Liver (tissue), 9 donors: ENCODE measurements around the gene NOP9. TPM values are rescaled to one million over a fixed set of nuclear protein-coding genes. Genes with fewer than 3 reads are reported as not detected.

Experiments used
- DNase-seq: peaks from one replicate; pipeline ENCODE4 v3.0.0-alpha.2; 2017; ENCODE audit warnings: low spot score
- H3K27ac ChIP-seq, 2 donors: one replicate each; pipeline ENCODE4 v1.7.0; 2013; ENCODE audit warnings: inconsistent platforms in 2 of 2, low read length in 2 of 2, control low read depth in 1 of 2, low read depth in 1 of 2, mild to moderate bottlenecking in 1 of 2
- H3K27me3 ChIP-seq, 4 donors: one replicate each; pipeline versions ENCODE4 v1.6.1 to v1.7.0; 2013; ENCODE audit warnings: low read length in 3 of 4, inconsistent platforms in 1 of 4, mild to moderate bottlenecking in 1 of 4, moderate library complexity in 1 of 4; ENCODE audit not compliant: control insufficient read depth in 4 of 4, insufficient read depth in 4 of 4
- H3K36me3 ChIP-seq, 4 donors: one replicate each; pipeline versions ENCODE4 v1.6.1 to v1.7.0; 2013; ENCODE audit warnings: low read length in 3 of 4, mild to moderate bottlenecking in 3 of 4, low read depth in 1 of 4, moderate library complexity in 1 of 4; ENCODE audit not compliant: control insufficient read depth in 4 of 4, insufficient read depth in 3 of 4
- H3K4me1 ChIP-seq, 4 donors: one replicate each; pipeline versions ENCODE4 v1.6.1 to v1.7.0; 2013; ENCODE audit warnings: low read length in 3 of 4, mild to moderate bottlenecking in 3 of 4, moderate library complexity in 1 of 4; ENCODE audit not compliant: control insufficient read depth in 4 of 4, insufficient read depth in 4 of 4
- H3K4me3 ChIP-seq, 3 donors: one replicate each; pipeline versions ENCODE4 v1.6.1 to v1.7.0; 2013; ENCODE audit warnings: low read length in 3 of 3, control low read depth in 1 of 3, low read depth in 1 of 3, mild to moderate bottlenecking in 1 of 3
- H3K9ac ChIP-seq, 2 donors: one replicate each; pipeline ENCODE4 v1.7.0; 2013; ENCODE audit warnings: low read length in 2 of 2, mild to moderate bottlenecking in 2 of 2, moderate library complexity in 2 of 2, control low read depth in 1 of 2, low read depth in 1 of 2
- H3K9me3 ChIP-seq, 4 donors: one replicate each; pipeline versions ENCODE4 v1.6.1 to v1.7.0; 2013; ENCODE audit warnings: low read length in 3 of 4; ENCODE audit not compliant: control insufficient read depth in 4 of 4
- CTCF ChIP-seq: fragments of 150-350 bp; IDR thresholded peaks from 2 replicates; pipeline ENCODE4 v1.5.1; 2017; ENCODE audit warnings: improper control_type of control experiment, low read depth, low read length; ENCODE audit not compliant: missing input control
- EGR1 ChIP-seq, 2 donors: IDR thresholded peaks; 2 replicates each; pipeline ENCODE4 v1.6.1; 2016 to 2018; ENCODE audit warnings: antibody characterized with exemption in 2 of 2, low read depth in 2 of 2
- FOXA1 ChIP-seq: IDR thresholded peaks from 2 replicates; pipeline ENCODE4 v1.6.1; 2016; ENCODE audit warnings: antibody characterized with exemption
- FOXA2 ChIP-seq: IDR thresholded peaks from 2 replicates; pipeline ENCODE4 v1.6.1; 2016; ENCODE audit warnings: antibody characterized with exemption
- GABPA ChIP-seq, 2 donors: IDR thresholded peaks in 1 of 2; conservative IDR thresholded peaks in 1 of 2; 2 replicates each; pipeline ENCODE4 v1.6.1; 2016; ENCODE audit warnings: antibody characterized with exemption in 2 of 2, mild to moderate bottlenecking in 1 of 2, moderate library complexity in 1 of 2
- HNF4A ChIP-seq, 2 donors: conservative IDR thresholded peaks; 2 replicates each; pipeline ENCODE4 v1.6.1; 2016; ENCODE audit warnings: antibody characterized with exemption in 2 of 2, mild to moderate bottlenecking in 2 of 2
- HNF4G ChIP-seq: IDR thresholded peaks from 2 replicates; pipeline ENCODE4 v1.6.1; 2016; ENCODE audit warnings: antibody characterized with exemption
- JUND ChIP-seq, 2 donors: IDR thresholded peaks; 2 replicates each; pipeline ENCODE4 v1.6.1; 2016; ENCODE audit warnings: antibody characterized with exemption in 2 of 2
- MAX ChIP-seq: IDR thresholded peaks from 2 replicates; pipeline ENCODE4 v1.6.1; 2016; ENCODE audit warnings: antibody characterized with exemption
- NR2F2 ChIP-seq: IDR thresholded peaks from 2 replicates; pipeline ENCODE4 v1.6.1; 2016; ENCODE audit warnings: antibody characterized with exemption
- RAD21 ChIP-seq, 2 donors: IDR thresholded peaks; 2 replicates each; pipeline ENCODE4 v1.6.1; 2016; ENCODE audit warnings: antibody characterized with exemption in 2 of 2, mild to moderate bottlenecking in 2 of 2
- REST ChIP-seq: IDR thresholded peaks from 2 replicates; pipeline ENCODE4 v1.6.1; 2016; ENCODE audit warnings: antibody characterized with exemption, mild to moderate bottlenecking
- RXRA ChIP-seq, 2 donors: IDR thresholded peaks; 2 replicates each; pipeline ENCODE4 v1.6.1; 2017 to 2018; ENCODE audit warnings: antibody characterized with exemption in 2 of 2, mild to moderate bottlenecking in 1 of 2
- SP1 ChIP-seq: IDR thresholded peaks from 2 replicates; pipeline ENCODE4 v1.6.1; 2018; ENCODE audit warnings: antibody characterized with exemption, mild to moderate bottlenecking
- TAF1 ChIP-seq: conservative IDR thresholded peaks from 2 replicates; pipeline ENCODE4 v1.6.1; 2016; ENCODE audit warnings: antibody characterized with exemption, mild to moderate bottlenecking
- YY1 ChIP-seq: IDR thresholded peaks from 2 replicates; pipeline ENCODE4 v1.6.1; 2016; ENCODE audit warnings: antibody characterized with exemption, mild to moderate bottlenecking
- ZBTB33 ChIP-seq: IDR thresholded peaks from 2 replicates; pipeline ENCODE4 v1.6.1; 2016; ENCODE audit warnings: antibody characterized with exemption
- whole genome bisulfite sequencing: extraction: QIAGEN DNeasy Blood & Tissue Kit; methylation state at CpG from one replicate; pipeline ENCODE4 v1.1.7; 2013; 5-methylcytosine and 5-hydroxymethylcytosine counted together
- polyA plus RNA-seq, 2 donors: library from polyadenylated mRNA; stranded (reverse) in 1 of 2; unstranded in 1 of 2; fragments of 200-250 nt in 1 of 2; fragments of >200 nt in 1 of 2; fragmentation: Nextera tagmentation in 1 of 2; extraction: Ambion mirVana in 1 of 2; gene quantifications; one replicate each; pipeline versions ENCODE4 v1.2.1 to v1.2.3, GENCODE V29; 2013 to 2015
- total RNA-seq, 2 donors: library from RNA; depleted of rRNA; stranded (reverse); fragments of >200 nt; gene quantifications; one replicate each; pipeline ENCODE4 v1.2.3, GENCODE V29; 2014
- TF ChIP-seq, protein P1 (sequence below): IDR thresholded peaks from 2 replicates; pipeline ENCODE4 v1.6.1; 2016; ENCODE audit warnings: antibody characterized with exemption
- donor health status: healthy.
- donor health status: healthy.
- donor health status: healthy.
- donor health status: healthy.
- donor health status: healthy.

Gene NOP9
- total and polyA plus RNA-seq, 4 donors, result 3.8 to 18.2 (median 9.7) TPM

DNA sequence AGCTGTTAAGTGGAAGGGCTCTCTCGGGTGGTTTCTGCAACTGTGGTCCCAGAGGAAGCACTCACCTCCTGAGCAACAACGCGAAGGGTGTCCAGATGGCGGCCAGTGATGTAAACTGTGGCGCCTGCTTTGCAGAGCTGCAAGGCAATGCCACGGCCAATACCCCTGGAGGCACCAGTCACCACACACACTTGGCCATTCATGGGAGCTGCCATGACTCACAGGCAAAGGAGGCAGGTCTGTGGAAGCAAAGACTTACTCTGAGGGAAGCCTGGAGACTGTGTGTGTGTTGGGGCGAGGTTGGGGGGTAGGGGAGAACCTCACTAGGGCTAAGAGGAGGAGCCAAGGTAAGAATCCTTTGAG lies 777 bp upstream of the NOP9 start (continued):
- TF ChIP-seq MAX, result no peak

DNA sequence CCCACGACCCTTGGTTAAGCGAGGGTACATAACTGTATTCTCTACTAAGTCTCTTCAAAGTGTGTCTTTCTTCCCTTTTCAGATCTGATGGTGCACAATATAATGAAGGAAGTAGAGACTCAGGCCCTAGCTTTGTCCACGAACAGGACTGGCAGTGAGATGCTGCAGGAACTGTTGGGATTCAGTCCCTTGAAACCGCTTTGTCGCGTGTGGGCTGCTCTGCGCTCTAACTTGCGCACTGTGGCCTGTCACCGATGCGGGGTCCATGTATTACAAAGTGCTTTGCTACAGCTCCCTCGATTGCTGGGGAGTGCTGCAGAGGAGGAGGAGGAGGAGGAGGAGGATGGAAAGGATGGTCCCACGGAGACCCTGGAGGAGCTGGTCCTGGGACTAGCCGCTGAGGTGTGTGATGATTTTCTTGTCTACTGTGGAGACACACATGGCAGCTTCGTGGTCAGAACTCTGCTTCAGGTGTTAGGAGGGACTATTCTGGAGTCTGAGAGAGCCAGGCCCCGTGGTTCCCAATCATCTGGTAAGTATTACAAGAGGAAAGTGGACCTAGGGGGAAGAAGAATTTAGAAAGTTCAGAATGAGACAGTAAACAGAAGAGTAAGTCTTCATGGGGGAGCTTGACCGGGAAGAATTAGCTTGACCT lies 803 bp downstream of the NOP9 start:
- no peak for DNase-seq
- H3K36me3 ChIP-seq, result peaks cover 9 to 46% (median 33%) of the 10 kb centered on the region in 4 donors
- TF ChIP-seq RXRA (IDR thresholded peaks at IDR 0.05) (no peak), JUND (IDR thresholded peaks at IDR 0.05) (no peak), ZBTB33 (no peak), FOXA2 (no peak), NR2F2 (no peak), HNF4A (conservative IDR thresholded peaks at IDR 0.05) (no peak), MAX (no peak), HNF4G (no peak), SP1 (no peak), GABPA (IDR thresholded peaks at IDR 0.05 in 1 of 2, conservative IDR thresholded peaks at IDR 0.05 in 1 of 2) (no peak)
- H3K27me3 ChIP-seq, result no peaks in the 10 kb centered on the region
- peak overlapping the region; percentile 71 to 80 for H3K9ac ChIP-seq
- H3K9me3 ChIP-seq, result no peaks in the 10 kb centered on the region
- H3K4me1 ChIP-seq, result peaks cover 12 to 89% (median 77%) of the 10 kb centered on the region in 4 donors
- H3K4me3 ChIP-seq, result peak overlapping the region; percentile 72 to 86 (median 83)
- WGBS, result 25% methylated on average over 16 of the region's 16 CpGs
- H3K27ac ChIP-seq, result peak overlapping the region; percentile 90 to 94

DNA sequence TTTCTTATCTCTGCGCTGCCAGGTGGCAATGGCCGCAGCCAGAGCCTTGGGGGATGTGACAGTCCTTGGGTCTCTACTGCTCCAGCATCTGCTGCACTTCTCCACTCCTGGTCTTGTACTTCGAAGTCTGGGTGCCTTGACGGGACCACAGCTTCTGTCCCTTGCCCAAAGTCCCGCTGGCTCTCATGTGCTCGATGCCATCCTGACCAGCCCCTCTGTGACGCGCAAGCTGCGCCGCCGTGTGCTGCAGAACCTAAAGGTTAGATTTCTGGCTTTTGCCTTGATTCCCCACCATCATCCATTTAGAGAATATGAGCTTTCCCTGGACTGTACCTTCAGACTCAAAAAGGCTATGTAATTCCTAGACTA lies 4.4 kb downstream of the NOP9 start:
- 97% methylated on average over 11 of the region's 11 CpGs for WGBS
- no peaks in the 10 kb centered on the region for H3K27me3 ChIP-seq
- H3K4me3 ChIP-seq, result no peak overlapping the region
- H3K9ac ChIP-seq, result no peak overlapping the region
- H3K4me1 ChIP-seq, result peaks cover 14 to 81% (median 73%) of the 10 kb centered on the region in 4 donors
- H3K27ac ChIP-seq, result peak overlapping the region; percentile 55 to 79
- H3K36me3 ChIP-seq, result peaks cover 9 to 48% (median 33%) of the 10 kb centered on the region in 4 donors
- TF ChIP-seq REST (no peak), RAD21 (IDR thresholded peaks at IDR 0.05) (no peak), FOXA1 (no peak), GABPA (IDR thresholded peaks at IDR 0.05 in 1 of 2, conservative IDR thresholded peaks at IDR 0.05 in 1 of 2) (no peak), EGR1 (IDR thresholded peaks at IDR 0.05; ENCODE audit: low read depth in 2 of 2) (no peak), JUND (IDR thresholded peaks at IDR 0.05) (no peak), MAX (no peak), HNF4A (conservative IDR thresholded peaks at IDR 0.05) (no peak), NR2F2 (no peak), RXRA (IDR thresholded peaks at IDR 0.05) (no peak), YY1 (no peak), SP1 (no peak), FOXA2 (no peak), ZBTB33 (no peak), TAF1 (no peak), HNF4G (no peak), CTCF (no peak)
- TF ChIP-seq, protein P1, sequence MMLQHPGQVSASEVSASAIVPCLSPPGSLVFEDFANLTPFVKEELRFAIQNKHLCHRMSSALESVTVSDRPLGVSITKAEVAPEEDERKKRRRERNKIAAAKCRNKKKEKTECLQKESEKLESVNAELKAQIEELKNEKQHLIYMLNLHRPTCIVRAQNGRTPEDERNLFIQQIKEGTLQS, result no peak
- H3K9me3 ChIP-seq, result no peaks in the 10 kb centered on the region
- DNase-seq, result no peak
